BJ (cell line): ENCODE results near the gene OTUB1. TPM values are rescaled to one million over a fixed set of nuclear protein-coding genes. Genes with fewer than 3 reads are reported as not detected.
A peak's percentile ranks its signal among the peaks of the same experiment; 100 is the strongest.

Experiments
- CTCF ChIA-PET: fragments of 350-600 bp; formaldehyde crosslinking; extraction: SDS; loops from one replicate; lab custom pipeline; 2021; ENCODE audit warnings: antibody characterized with exemption, inconsistent platforms; lab: Yijun Ruan, JAX
- POLR2A ChIA-PET: fragments of 300-600 bp; sonication (Branson Sonifier 250); formaldehyde crosslinking; extraction: SDS; loops from one replicate; lab custom pipeline; 2021; ENCODE audit warnings: antibody characterized with exemption; lab: Charles Lee
- DNase-seq: peaks from one replicate; pipeline ENCODE4 v3.0.0-alpha.2; 2011; ENCODE audit warnings: low read depth
- H3K27me3 ChIP-seq: 2 replicates; pipeline ENCODE4 v1.6.0; 2011; ENCODE audit warnings: low read length; ENCODE audit not compliant: control insufficient read depth, insufficient read depth
- H3K36me3 ChIP-seq: 2 replicates; pipeline ENCODE4 v1.5.1; 2011; ENCODE audit warnings: low read length; ENCODE audit not compliant: control insufficient read depth, insufficient read depth
- H3K4me3 ChIP-seq: 2 replicates; pipeline ENCODE4 v1.5.1; 2011; ENCODE audit warnings: low read depth, mild to moderate bottlenecking, control low read depth, low read length
- CTCF ChIP-seq: IDR thresholded peaks from 2 replicates; pipeline ENCODE4 v1.5.1; 2011; ENCODE audit warnings: low read depth, mild to moderate bottlenecking, control low read depth, inconsistent platforms, low read length, moderate library complexity; ENCODE audit not compliant: insufficient read depth
- polyA plus RNA-seq: library from polyadenylated mRNA; depleted of rRNA; stranded (reverse); fragments of >200 nt; gene quantifications from 2 replicates; pipeline ENCODE4 v1.2.3, GENCODE V29; 2011

OTUB1 gene
- polyA plus RNA-seq, 1 experiment: 143 TPM

DNA sequence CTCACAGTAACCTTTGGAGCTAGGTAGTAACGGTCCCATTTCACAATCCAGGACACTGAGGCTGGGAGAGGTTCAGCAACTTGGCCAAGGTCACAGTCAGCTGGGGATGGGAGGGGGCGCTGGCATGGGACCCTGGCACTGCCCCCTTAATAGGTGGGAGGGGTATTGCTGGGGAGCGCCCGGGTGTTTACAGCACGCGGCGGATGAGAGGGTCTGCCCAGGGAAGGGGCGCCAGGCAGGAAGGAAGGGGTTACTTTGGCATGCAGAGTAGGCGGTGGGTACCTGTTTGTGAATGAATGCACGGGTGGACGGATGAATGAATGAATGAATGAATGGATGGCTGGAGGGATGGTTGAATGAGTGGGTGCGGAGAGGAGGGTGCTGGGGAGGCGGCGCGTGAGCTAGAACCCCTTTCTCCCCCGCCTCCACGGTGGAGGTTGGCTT lies 48.9 kb downstream of the OTUB1 start:
- no peak for TF ChIP-seq CTCF
- Histone ChIP-seq H3K27me3 (peaks cover 14% of the 10 kb centered on the region), H3K36me3 (no peaks in the 10 kb centered on the region), H3K4me3 (no peak overlapping the region)
- no peak for DNase-seq
- POLR2A ChIA-PET: no interaction called here
- CTCF ChIA-PET: interaction anchor here (2.1 kb wide), 1 partner anchor 114 kb away, joined by 5 read pairs; no protein-coding TSS in a partner anchor

DNA sequence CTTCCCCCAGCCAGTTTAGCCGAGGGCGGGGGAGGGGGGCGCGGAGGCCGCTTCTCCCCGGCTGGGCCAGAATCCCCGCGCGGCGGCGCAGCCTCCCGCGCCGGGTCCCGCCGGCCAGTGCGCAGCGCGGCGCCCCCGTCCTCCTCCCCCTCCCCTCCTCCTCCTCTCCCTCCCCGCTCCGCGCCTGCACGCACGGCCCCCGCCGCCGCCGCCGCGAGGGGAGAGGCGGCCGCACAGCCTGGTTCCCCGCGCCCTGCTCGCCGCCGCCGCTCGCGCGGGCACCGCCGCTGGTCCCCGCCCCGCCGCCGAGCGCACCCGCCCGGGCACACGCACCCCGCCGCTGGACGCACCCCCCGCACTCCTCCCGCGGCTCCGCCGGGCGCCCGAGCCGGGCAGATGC lies 49.3 kb downstream of the OTUB1 start, which contains the start of gene FLRT1:
FLRT1 (plus strand) TSS at position 356 of the 400 bp plus-strand sequence. CDS start 80,337 bp downstream, outside the sequence.
- DNase-seq: no peak
- peaks cover 14% of the 10 kb centered on the region for H3K27me3 ChIP-seq
- TF ChIP-seq CTCF: no peak

DNA sequence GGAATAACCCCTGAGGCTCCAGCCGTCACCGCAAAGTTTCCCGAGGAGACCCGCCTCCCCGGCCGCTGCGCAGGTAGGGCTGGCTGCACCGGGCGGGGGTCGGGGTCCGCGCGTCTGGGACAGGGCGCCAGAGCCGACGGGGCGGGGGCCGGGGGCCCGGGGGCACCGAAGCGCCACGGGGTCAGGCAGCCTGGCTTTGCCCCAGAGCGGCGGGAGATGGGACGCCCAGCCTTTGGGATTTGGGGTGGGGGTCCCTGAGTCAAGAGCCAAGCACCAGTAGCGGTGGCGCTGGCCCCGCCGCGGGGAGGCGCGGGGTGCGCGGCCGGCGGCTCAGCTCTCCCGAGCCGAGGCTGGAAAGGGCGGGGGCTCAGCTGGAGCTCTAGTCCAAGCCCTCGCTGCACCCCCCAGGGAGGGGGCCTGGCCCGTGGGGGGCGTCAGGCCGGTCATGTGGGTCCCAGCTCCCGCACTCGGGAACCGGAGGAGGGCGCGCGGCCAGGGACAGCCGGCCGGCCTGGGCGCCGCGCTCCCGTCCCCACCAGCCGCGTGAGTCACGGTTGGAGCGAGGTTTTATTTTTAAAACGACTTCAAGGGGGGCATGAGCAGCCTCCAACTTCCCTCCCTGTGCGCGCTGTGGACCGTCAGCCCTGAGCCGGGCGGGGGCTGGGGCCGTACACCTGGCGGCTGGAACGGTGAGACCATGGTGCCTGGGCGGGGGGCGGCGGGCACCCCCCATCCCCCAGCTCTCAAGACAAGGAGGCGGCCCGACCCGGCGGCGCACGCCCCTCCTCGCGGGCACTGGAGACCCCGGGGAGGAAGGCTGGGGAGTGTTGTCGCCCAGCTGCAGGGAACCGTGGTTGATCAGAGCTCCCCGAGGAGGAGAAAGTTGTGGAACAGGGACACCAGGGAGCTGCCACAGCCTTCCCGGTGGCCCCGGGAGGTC lies 50.1 kb downstream of the OTUB1 start:
- Histone ChIP-seq H3K4me3 (peak overlapping the region; percentile 38), H3K27me3 (peaks cover 14% of the 10 kb centered on the region), H3K36me3 (no peaks in the 10 kb centered on the region)
- ChIA-PET POLR2A (no interaction called here), CTCF (no interaction called here)
- no peak for TF ChIP-seq CTCF
- no peak for DNase-seq

More for the DNA sequence above, 49.3 kb downstream of the OTUB1 start, which contains the start of gene FLRT1:
- CTCF ChIA-PET: no interaction called here
- Histone ChIP-seq H3K36me3 (no peaks in the 10 kb centered on the region), H3K4me3 (peak within 1 kb of the TSS; percentile 38)
- POLR2A ChIA-PET: no interaction called here

GRCh38 chr11:64037027-64037634 lies 50.9 kb downstream of the OTUB1 start:
- POLR2A ChIA-PET: no interaction called here
- no peak for TF ChIP-seq CTCF
- DNase-seq: no peak
- Histone ChIP-seq H3K36me3 (no peaks in the 10 kb centered on the region), H3K4me3 (no peak overlapping the region), H3K27me3 (peaks cover 14% of the 10 kb centered on the region)
- CTCF ChIA-PET: interaction anchor here (0.8 kb wide), 1 partner anchor 116 kb away, joined by 3 read pairs; no protein-coding TSS in a partner anchor

DNA sequence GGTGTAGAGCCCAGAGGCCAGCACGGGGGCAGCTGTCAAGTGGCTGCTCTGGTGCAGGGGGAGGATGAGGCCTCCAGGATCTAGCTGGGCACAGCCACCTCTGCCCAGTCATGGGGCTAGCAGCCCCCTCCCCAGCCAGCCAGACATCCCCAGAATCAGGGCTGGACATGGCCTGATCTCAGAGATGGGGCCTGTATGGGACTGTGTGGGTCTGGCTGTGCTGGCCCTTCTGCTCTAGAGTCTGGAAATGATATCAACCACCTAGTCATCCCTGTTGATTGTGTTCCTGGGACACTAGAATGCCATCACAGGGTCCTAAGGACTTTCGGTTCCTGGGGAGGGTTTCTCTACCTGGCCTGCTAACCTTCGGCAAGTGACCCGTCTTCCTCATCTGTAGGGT lies 52.3 kb downstream of the OTUB1 start:
- no peak for DNase-seq
- ChIA-PET POLR2A (no interaction called here), CTCF (no interaction called here)
- no peak for TF ChIP-seq CTCF
- Histone ChIP-seq H3K27me3 (peaks cover 11% of the 10 kb centered on the region), H3K4me3 (no peak overlapping the region), H3K36me3 (no peaks in the 10 kb centered on the region)
